ENCODE measurements around the gene SPSB1.

The SPSB1 gene

GRCh38 chr1:9371951-9372350, 79.3 kb downstream of the SPSB1 start:
- TF ChIP-seq, protein P1, sequence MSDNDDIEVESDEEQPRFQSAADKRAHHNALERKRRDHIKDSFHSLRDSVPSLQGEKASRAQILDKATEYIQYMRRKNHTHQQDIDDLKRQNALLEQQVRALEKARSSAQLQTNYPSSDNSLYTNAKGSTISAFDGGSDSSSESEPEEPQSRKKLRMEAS (IDR thresholded peaks at IDR 0.05): no peak
- TF ChIP-seq EP300 (IDR thresholded peaks at IDR 0.05; ENCODE audit: borderline replicate concordance): no peak
- no peak for TF ChIP-seq USF1 (IDR thresholded peaks at IDR 0.05)
- TF ChIP-seq TEAD4 (IDR thresholded peaks at IDR 0.05): no peak

- TF ChIP-seq TAF1 (IDR thresholded peaks at IDR 0.05; ENCODE audit: low read depth): no peak
- TF ChIP-seq NFIC (IDR thresholded peaks at IDR 0.05): no peak
- TF ChIP-seq USF1 (IDR thresholded peaks at IDR 0.05): no peak
- TF ChIP-seq CREB1 (IDR thresholded peaks at IDR 0.05; ENCODE audit: low read depth): no peak
- no peak for TF ChIP-seq TEAD4 (IDR thresholded peaks at IDR 0.05)
- TF ChIP-seq TCF12 (IDR thresholded peaks at IDR 0.05; ENCODE audit: low read depth): no peak
- TF ChIP-seq CEBPB (IDR thresholded peaks at IDR 0.05): no peak
Measured at GRCh38 chr1:9373619-9374018, 80.9 kb downstream of the SPSB1 start.

GRCh38 chr1:9374748-9375341, 82.2 kb downstream of the SPSB1 start:
- TF ChIP-seq FOXM1 (IDR thresholded peaks at IDR 0.05; ENCODE audit: borderline replicate concordance, low read depth) (no peak), EP300 (IDR thresholded peaks at IDR 0.05; ENCODE audit: borderline replicate concordance) (no peak), TAF1 (IDR thresholded peaks at IDR 0.05; ENCODE audit: low read depth) (no peak)

GRCh38 chr1:9375912-9376311, 83.2 kb downstream of the SPSB1 start:
- TF ChIP-seq RAD21 (IDR thresholded peaks at IDR 0.05; ENCODE audit: low read depth) (no peak), ZBTB7A (IDR thresholded peaks at IDR 0.05; ENCODE audit: low read depth) (no peak), NFIC (IDR thresholded peaks at IDR 0.05) (no peak), EP300 (IDR thresholded peaks at IDR 0.05; ENCODE audit: borderline replicate concordance) (no peak), TEAD4 (IDR thresholded peaks at IDR 0.05) (no peak), TCF12 (IDR thresholded peaks at IDR 0.05; ENCODE audit: low read depth) (no peak), CEBPB (IDR thresholded peaks at IDR 0.05) (no peak), USF1 (IDR thresholded peaks at IDR 0.05) (no peak), EGR1 (IDR thresholded peaks at IDR 0.05) (no peak), YY1 (IDR thresholded peaks at IDR 0.05; ENCODE audit: low read depth) (no peak), FOXM1 (IDR thresholded peaks at IDR 0.05; ENCODE audit: borderline replicate concordance, low read depth) (no peak), TAF1 (IDR thresholded peaks at IDR 0.05; ENCODE audit: low read depth) (no peak), CREB1 (IDR thresholded peaks at IDR 0.05; ENCODE audit: low read depth) (no peak), REST (IDR thresholded peaks at IDR 0.05; ENCODE audit: low read depth) (no peak)
- TF ChIP-seq, protein P1 (IDR thresholded peaks at IDR 0.05): no peak

GRCh38 chr1:9376430-9376829, 83.7 kb downstream of the SPSB1 start:
- TF ChIP-seq TEAD4 (IDR thresholded peaks at IDR 0.05): no peak
- no peak for TF ChIP-seq TCF12 (IDR thresholded peaks at IDR 0.05; ENCODE audit: low read depth)

DNA sequence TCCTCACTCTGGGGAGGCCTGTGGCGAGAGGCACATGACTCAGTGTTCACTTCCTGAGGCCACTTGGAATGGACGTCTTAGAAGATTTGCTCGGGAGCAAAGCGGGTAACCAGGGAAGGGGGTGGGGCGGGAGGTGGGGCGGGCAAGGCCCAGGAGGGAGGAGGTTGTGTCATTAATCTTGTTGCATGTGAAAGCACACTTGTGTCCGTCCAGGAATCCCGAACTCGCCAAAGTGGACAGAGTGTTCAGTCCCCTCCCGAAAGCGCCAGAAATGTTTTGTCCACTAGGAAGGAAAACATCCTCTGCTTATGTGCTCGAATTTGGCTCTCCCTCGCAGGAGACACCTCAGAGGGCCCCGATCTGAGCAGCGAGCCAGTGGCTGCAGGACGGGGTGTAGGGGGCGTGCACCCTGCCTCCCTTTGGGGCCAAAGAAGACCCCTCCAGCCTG, 84.2 kb downstream of the SPSB1 start:
- TF ChIP-seq TAF1 (IDR thresholded peaks at IDR 0.05; ENCODE audit: low read depth) (no peak), YY1 (IDR thresholded peaks at IDR 0.05; ENCODE audit: low read depth) (no peak), USF1 (IDR thresholded peaks at IDR 0.05) (no peak), TEAD4 (IDR thresholded peaks at IDR 0.05) (no peak), CREB1 (IDR thresholded peaks at IDR 0.05; ENCODE audit: low read depth) (no peak), ZBTB7A (IDR thresholded peaks at IDR 0.05; ENCODE audit: low read depth) (no peak), RAD21 (IDR thresholded peaks at IDR 0.05; ENCODE audit: low read depth) (no peak), NFIC (IDR thresholded peaks at IDR 0.05) (no peak), REST (IDR thresholded peaks at IDR 0.05; ENCODE audit: low read depth) (no peak), EP300 (IDR thresholded peaks at IDR 0.05; ENCODE audit: borderline replicate concordance) (no peak), TCF12 (IDR thresholded peaks at IDR 0.05; ENCODE audit: low read depth) (no peak), EGR1 (IDR thresholded peaks at IDR 0.05) (no peak), FOXM1 (IDR thresholded peaks at IDR 0.05; ENCODE audit: borderline replicate concordance, low read depth) (no peak)
- TF ChIP-seq, protein P1 (IDR thresholded peaks at IDR 0.05): no peak
